HL-60 (cell line): ENCODE measurements around the gene MAN2A1.

Source experiments
- DNase-seq, 2 experiments: peaks; one replicate each; pipeline ENCODE4 v3.0.0-alpha.2; 2010 to 2020; ENCODE audit warnings: low read depth in 1 of 2, low spot score in 1 of 2
- H3K27ac ChIP-seq: fragments of 250-450 bp; sonication (Bioruptor Pico); replicated peaks from 2 replicates; pipeline ENCODE4 v1.5.1; 2020; ENCODE audit warnings: mild to moderate bottlenecking, moderate library complexity
- H3K27me3 ChIP-seq: fragments of 250-450 bp; sonication (Bioruptor Pico); 2 replicates; pipeline ENCODE4 v1.5.1; 2021; ENCODE audit warnings: mild to moderate bottlenecking, moderate library complexity; ENCODE audit not compliant: insufficient read depth, poor library complexity, severe bottlenecking
- H3K4me3 ChIP-seq: replicated peaks from 2 replicates; pipeline ENCODE4 v1.5.1; 2011; ENCODE audit warnings: mild to moderate bottlenecking, control low read depth, low read length; ENCODE audit not compliant: insufficient read depth
- GABPA ChIP-seq: IDR thresholded peaks from 2 replicates; pipeline ENCODE4 v1.6.1; 2012; ENCODE audit warnings: low read depth
- POLR2AphosphoS5 ChIP-seq: IDR thresholded peaks from 2 replicates; pipeline ENCODE4 v1.6.1; 2012; ENCODE audit warnings: low read depth
- SPI1 ChIP-seq: IDR thresholded peaks from 2 replicates; pipeline ENCODE4 v1.6.1; 2012; ENCODE audit warnings: low read depth, mild to moderate bottlenecking, borderline replicate concordance
- TF ChIP-seq, protein P1 (sequence below): IDR thresholded peaks from 2 replicates; pipeline ENCODE4 v1.6.1; 2012; ENCODE audit warnings: low read depth; ENCODE audit not compliant: insufficient replicate concordance
- TF ChIP-seq, protein P2 (sequence below): IDR thresholded peaks from one replicate; pipeline ENCODE4 v1.5.1; 2011; ENCODE audit warnings: low read length, control low read depth, inconsistent platforms; ENCODE audit not compliant: insufficient read depth

Gene MAN2A1

DNA sequence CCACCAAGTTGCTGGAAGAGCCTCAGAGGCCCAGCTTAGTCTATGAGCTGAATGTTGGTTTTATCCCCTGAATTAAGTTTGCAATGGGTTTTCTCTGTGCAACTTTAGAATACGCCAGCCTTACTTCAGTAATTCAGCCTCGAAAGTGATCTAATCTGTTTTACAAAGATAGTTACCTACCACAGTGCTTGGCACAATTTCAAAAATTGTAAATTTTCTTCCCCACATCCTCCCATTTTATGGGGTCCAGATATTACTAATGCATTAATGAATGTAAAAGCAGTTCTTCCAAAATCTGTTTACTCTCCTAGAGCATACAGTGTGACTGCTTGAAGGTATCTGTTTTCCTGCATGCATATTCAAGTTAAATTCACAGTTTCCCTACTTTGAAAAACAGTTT lies 172.6 kb downstream of the MAN2A1 start:
- H3K4me3 ChIP-seq = no peak overlapping the region
- H3K27ac ChIP-seq = no peak overlapping the region
- no peaks in the 10 kb centered on the region for H3K27me3 ChIP-seq
- no peak for DNase-seq
- no peak for TF ChIP-seq GABPA
- TF ChIP-seq, protein P1, sequence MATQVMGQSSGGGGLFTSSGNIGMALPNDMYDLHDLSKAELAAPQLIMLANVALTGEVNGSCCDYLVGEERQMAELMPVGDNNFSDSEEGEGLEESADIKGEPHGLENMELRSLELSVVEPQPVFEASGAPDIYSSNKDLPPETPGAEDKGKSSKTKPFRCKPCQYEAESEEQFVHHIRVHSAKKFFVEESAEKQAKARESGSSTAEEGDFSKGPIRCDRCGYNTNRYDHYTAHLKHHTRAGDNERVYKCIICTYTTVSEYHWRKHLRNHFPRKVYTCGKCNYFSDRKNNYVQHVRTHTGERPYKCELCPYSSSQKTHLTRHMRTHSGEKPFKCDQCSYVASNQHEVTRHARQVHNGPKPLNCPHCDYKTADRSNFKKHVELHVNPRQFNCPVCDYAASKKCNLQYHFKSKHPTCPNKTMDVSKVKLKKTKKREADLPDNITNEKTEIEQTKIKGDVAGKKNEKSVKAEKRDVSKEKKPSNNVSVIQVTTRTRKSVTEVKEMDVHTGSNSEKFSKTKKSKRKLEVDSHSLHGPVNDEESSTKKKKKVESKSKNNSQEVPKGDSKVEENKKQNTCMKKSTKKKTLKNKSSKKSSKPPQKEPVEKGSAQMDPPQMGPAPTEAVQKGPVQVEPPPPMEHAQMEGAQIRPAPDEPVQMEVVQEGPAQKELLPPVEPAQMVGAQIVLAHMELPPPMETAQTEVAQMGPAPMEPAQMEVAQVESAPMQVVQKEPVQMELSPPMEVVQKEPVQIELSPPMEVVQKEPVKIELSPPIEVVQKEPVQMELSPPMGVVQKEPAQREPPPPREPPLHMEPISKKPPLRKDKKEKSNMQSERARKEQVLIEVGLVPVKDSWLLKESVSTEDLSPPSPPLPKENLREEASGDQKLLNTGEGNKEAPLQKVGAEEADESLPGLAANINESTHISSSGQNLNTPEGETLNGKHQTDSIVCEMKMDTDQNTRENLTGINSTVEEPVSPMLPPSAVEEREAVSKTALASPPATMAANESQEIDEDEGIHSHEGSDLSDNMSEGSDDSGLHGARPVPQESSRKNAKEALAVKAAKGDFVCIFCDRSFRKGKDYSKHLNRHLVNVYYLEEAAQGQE = no peak
- no peak for TF ChIP-seq SPI1
- TF ChIP-seq POLR2AphosphoS5 = no peak
- TF ChIP-seq, protein P2, sequence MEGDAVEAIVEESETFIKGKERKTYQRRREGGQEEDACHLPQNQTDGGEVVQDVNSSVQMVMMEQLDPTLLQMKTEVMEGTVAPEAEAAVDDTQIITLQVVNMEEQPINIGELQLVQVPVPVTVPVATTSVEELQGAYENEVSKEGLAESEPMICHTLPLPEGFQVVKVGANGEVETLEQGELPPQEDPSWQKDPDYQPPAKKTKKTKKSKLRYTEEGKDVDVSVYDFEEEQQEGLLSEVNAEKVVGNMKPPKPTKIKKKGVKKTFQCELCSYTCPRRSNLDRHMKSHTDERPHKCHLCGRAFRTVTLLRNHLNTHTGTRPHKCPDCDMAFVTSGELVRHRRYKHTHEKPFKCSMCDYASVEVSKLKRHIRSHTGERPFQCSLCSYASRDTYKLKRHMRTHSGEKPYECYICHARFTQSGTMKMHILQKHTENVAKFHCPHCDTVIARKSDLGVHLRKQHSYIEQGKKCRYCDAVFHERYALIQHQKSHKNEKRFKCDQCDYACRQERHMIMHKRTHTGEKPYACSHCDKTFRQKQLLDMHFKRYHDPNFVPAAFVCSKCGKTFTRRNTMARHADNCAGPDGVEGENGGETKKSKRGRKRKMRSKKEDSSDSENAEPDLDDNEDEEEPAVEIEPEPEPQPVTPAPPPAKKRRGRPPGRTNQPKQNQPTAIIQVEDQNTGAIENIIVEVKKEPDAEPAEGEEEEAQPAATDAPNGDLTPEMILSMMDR = no peak

DNA sequence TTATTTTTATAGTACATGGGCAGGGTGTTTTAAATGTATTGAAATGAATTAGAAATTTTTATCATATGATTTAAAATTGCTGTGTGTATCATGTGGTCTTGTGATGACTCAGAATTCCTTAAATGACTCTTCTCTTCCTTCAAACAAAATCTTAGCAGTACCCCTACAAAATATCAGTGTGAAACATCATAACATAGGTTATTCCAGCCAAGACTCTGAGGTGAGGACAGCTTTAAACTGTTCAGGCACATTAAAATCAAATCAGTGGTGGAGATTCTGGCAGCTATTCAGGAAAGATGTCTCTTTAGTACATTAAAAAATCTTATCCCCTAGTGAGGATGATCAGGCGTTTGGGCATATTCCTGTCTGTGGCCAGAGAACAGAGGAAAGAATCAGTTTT lies 174.0 kb downstream of the MAN2A1 start:
- H3K27ac ChIP-seq = no peak overlapping the region
- DNase-seq = no peak

DNA sequence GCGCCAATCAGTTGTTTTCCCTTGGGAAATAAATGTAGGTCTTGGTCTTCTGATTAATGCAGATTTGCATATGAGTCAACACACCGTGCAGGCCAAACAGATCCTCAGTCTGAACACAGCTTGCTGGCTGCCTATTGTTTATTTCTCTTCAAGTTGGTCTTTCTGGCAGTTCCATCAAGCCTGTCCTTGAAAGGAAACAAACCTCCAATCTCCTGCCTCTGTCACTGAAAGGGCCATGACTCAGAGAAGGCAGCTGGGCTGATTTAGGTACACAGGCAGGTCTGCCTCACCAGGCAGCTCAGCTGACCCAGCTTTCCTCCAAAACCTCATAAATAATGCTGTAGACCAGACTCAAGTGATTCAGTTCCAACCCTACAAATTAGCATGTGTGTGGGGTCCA lies 175.9 kb downstream of the MAN2A1 start:
- Histone ChIP-seq H3K4me3 (no peak overlapping the region), H3K27me3 (no peaks in the 10 kb centered on the region), H3K27ac (no peak overlapping the region)
- no peak for TF ChIP-seq GABPA
- TF ChIP-seq, protein P1 = no peak
- no peak for TF ChIP-seq SPI1
- no peak for TF ChIP-seq POLR2AphosphoS5
- TF ChIP-seq, protein P2 = no peak
- DNase-seq = no peak

More for the DNA sequence above, 174.0 kb downstream of the MAN2A1 start:
- Histone ChIP-seq H3K27me3 (no peaks in the 10 kb centered on the region), H3K4me3 (no peak overlapping the region)
- TF ChIP-seq SPI1 (no peak), POLR2AphosphoS5 (no peak), GABPA (no peak)
- TF ChIP-seq, protein P2 = no peak
- TF ChIP-seq, protein P1 = no peak
